ENCODE results near the gene SNX17. TPM values are rescaled to one million over a fixed set of nuclear protein-coding genes. Genes with fewer than 3 reads are reported as not detected.

The SNX17 gene
- total and polyA plus RNA-seq, 2 of the 13 experiments (the other 11 are each of a cell fraction or from before 2014, with no cell fraction given), result 75.0 to 109 TPM

DNA sequence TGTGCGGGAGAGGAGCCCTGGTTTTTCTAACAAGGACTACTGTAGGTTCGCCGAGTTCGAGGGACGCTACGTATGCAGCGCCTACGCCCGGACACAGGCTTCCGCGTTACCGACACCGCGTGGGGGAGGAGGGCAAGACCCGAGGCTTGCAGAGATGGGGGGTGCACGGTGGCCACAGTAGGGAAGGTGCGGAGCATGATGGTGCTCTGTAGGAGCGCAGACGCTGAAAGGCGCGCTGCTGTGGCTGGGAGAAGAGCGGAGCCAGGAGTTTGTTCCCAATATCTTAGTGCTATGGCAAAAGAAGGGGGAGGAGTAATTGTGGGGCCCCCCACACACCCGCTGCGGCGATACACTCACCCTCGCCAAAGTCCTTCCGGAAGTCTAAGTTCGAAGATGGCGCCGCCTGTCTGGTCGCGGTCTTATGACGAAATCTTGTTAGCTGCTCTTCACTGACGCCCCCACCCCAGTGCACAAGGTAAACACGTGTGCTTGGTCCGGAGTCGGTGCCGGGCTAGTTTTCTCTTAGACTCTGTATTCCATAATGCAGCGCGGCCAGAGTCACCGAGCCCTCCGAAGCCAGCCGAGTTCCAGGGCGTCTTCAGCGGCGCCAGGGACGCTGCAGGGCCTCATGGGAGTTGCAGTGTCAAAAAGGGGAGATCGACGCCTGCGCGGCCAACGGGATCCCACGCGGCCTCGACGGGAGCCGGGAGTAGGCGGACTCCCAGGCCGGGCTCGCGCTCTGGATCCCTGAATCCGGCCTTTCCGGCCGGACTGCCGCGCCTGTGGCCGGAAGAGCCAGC, 13.8 kb upstream of the SNX17 start, which contains the start of gene GTF3C2 (continued):
- TF ChIP-seq, protein P1, sequence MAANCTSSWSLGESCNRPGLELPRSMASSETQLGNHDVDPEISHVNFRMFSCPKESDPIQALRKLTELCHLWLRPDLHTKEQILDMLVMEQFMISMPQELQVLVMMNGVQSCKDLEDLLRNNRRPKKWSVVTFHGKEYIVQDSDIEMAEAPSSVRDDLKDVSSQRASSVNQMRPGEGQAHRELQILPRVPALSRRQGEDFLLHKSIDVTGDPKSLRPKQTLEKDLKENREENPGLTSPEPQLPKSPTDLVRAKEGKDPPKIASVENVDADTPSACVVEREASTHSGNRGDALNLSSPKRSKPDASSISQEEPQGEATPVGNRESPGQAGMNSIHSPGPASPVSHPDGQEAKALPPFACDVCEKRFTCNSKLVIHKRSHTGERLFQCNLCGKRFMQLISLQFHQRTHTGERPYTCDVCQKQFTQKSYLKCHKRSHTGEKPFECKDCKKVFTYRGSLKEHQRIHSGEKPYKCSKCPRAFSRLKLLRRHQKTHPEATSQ (CRISPR knock-in tag; IDR thresholded peaks at IDR 0.05; ENCODE audit: borderline replicate concordance), result 0 out of 2 replicates have a peak, but pooled peaks have one; percentile 70
- TF ChIP-seq SNRNP70 (IDR thresholded peaks at IDR 0.05; ENCODE audit: low read depth, low read length), result no peak
- peak; percentile 94 for TF ChIP-seq RBFOX2 (IDR thresholded peaks at IDR 0.05; ENCODE audit: low read depth, low read length)
- no peak for TF ChIP-seq TEAD2 (CRISPR knock-in tag; IDR thresholded peaks at IDR 0.05)
- TF ChIP-seq GTF3A (CRISPR knock-in tag; conservative IDR thresholded peaks at IDR 0.05), result 0 out of 2 replicates have a peak, but pooled peaks have one; percentile 36
- TF ChIP-seq, protein P2, sequence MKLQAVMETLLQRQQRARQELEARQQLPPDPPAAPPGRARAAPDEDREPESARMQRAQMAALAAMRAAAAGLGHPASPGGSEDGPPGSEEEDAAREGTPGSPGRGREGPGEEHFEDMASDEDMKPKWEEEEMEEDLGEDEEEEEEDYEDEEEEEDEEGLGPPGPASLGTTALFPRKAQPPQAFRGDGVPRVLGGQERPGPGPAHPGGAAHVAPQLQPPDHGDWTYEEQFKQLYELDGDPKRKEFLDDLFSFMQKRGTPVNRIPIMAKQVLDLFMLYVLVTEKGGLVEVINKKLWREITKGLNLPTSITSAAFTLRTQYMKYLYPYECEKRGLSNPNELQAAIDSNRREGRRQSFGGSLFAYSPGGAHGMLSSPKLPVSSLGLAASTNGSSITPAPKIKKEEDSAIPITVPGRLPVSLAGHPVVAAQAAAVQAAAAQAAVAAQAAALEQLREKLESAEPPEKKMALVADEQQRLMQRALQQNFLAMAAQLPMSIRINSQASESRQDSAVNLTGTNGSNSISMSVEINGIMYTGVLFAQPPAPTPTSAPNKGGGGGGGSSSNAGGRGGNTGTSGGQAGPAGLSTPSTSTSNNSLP (IDR thresholded peaks at IDR 0.05; ENCODE audit: low read depth, low read length), result no peak
- no peak for TF ChIP-seq ZNF17 (CRISPR knock-in tag; IDR thresholded peaks at IDR 0.05)
- TF ChIP-seq RARG (CRISPR knock-in tag; IDR thresholded peaks at IDR 0.05; ENCODE audit: low read depth), result no peak
- TF ChIP-seq, protein P3, sequence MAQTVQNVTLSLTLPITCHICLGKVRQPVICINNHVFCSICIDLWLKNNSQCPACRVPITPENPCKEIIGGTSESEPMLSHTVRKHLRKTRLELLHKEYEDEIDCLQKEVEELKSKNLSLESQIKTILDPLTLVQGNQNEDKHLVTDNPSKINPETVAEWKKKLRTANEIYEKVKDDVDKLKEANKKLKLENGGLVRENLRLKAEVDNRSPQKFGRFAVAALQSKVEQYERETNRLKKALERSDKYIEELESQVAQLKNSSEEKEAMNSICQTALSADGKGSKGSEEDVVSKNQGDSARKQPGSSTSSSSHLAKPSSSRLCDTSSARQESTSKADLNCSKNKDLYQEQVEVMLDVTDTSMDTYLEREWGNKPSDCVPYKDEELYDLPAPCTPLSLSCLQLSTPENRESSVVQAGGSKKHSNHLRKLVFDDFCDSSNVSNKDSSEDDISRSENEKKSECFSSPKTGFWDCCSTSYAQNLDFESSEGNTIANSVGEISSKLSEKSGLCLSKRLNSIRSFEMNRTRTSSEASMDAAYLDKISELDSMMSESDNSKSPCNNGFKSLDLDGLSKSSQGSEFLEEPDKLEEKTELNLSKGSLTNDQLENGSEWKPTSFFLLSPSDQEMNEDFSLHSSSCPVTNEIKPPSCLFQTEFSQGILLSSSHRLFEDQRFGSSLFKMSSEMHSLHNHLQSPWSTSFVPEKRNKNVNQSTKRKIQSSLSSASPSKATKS (CRISPR knock-in tag; IDR thresholded peaks at IDR 0.05), result no peak
- peak; percentile 88 for TF ChIP-seq SIN3B (IDR thresholded peaks at IDR 0.05; ENCODE audit: low read length)
- TF ChIP-seq ZNF737 (CRISPR knock-in tag; IDR thresholded peaks at IDR 0.05; ENCODE audit: borderline replicate concordance), result no peak; the same call in 1 of the 2 replicates
- TF ChIP-seq, protein P4, sequence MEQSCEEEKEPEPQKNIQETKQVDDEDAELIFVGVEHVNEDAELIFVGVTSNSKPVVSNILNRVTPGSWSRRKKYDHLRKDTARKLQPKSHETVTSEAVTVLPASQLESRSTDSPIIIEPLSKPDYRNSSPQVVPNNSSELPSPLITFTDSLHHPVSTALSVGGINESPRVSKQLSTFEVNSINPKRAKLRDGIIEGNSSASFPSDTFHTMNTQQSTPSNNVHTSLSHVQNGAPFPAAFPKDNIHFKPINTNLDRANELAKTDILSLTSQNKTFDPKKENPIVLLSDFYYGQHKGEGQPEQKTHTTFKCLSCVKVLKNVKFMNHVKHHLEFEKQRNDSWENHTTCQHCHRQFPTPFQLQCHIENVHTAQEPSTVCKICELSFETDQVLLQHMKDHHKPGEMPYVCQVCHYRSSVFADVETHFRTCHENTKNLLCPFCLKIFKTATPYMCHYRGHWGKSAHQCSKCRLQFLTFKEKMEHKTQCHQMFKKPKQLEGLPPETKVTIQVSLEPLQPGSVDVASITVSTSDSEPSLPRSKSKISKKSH (CRISPR knock-in tag; IDR thresholded peaks at IDR 0.05; ENCODE audit: borderline replicate concordance), result peak; percentile 86; the same call in 1 of the 2 replicates
- peak; percentile 99 for TF ChIP-seq ZNF501 (CRISPR knock-in tag; IDR thresholded peaks at IDR 0.05)
- TF ChIP-seq SNAI1 (CRISPR knock-in tag; IDR thresholded peaks at IDR 0.05; ENCODE audit: borderline replicate concordance), result no peak
- TF ChIP-seq, protein P5, sequence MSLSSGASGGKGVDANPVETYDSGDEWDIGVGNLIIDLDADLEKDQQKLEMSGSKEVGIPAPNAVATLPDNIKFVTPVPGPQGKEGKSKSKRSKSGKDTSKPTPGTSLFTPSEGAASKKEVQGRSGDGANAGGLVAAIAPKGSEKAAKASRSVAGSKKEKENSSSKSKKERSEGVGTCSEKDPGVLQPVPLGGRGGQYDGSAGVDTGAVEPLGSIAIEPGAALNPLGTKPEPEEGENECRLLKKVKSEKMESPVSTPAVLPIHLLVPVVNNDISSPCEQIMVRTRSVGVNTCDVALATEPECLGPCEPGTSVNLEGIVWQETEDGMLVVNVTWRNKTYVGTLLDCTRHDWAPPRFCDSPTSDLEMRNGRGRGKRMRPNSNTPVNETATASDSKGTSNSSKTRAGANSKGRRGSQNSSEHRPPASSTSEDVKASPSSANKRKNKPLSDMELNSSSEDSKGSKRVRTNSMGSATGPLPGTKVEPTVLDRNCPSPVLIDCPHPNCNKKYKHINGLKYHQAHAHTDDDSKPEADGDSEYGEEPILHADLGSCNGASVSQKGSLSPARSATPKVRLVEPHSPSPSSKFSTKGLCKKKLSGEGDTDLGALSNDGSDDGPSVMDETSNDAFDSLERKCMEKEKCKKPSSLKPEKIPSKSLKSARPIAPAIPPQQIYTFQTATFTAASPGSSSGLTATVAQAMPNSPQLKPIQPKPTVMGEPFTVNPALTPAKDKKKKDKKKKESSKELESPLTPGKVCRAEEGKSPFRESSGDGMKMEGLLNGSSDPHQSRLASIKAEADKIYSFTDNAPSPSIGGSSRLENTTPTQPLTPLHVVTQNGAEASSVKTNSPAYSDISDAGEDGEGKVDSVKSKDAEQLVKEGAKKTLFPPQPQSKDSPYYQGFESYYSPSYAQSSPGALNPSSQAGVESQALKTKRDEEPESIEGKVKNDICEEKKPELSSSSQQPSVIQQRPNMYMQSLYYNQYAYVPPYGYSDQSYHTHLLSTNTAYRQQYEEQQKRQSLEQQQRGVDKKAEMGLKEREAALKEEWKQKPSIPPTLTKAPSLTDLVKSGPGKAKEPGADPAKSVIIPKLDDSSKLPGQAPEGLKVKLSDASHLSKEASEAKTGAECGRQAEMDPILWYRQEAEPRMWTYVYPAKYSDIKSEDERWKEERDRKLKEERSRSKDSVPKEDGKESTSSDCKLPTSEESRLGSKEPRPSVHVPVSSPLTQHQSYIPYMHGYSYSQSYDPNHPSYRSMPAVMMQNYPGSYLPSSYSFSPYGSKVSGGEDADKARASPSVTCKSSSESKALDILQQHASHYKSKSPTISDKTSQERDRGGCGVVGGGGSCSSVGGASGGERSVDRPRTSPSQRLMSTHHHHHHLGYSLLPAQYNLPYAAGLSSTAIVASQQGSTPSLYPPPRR (CRISPR knock-in tag; IDR thresholded peaks at IDR 0.05; ENCODE audit: borderline replicate concordance), result peak; percentile 56; the same call in 1 of the 2 replicates

All from HepG2 (cell line).